WI38 (cell line): ENCODE measurements around the gene PTPN3.
"Not testable (repeated sequence)": the region's sequence is repeated elsewhere in the genome, so short reads cannot be mapped to it uniquely, and the experiment has no call there.

Experiments
- H3K4me3 ChIP-seq: 2 replicates; pipeline ENCODE4 v1.5.1; 2011; ENCODE audit warnings: low read depth, mild to moderate bottlenecking, control low read depth, low read length
- TF ChIP-seq, protein P1 (sequence below): IDR thresholded peaks from 2 replicates; pipeline ENCODE4 v1.5.1; 2012; ENCODE audit warnings: low read depth, mild to moderate bottlenecking, control low read depth, low read length

PTPN3 gene

DNA sequence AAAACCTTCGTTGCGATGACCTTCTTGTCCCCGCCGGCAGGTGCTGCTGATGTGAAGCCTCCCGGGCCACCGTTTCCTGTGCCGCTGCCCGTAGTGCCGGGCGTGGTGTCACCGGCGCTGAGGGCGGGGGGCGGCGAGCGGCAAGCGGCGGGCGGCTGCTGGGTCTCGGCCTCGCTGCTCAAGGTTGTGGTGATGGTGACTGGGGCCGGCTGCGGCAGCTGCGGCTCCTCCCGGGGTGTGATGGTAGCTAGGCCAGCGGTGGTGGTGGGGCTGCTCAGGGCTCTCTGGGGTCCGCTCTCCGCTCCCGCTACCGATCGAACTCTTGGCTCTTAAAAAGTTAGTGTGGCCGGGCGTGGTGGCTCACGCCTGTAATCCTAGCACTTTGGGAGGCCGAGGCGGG is 36.0 kb upstream of the PTPN3 start:
- no peak overlapping the region for H3K4me3 ChIP-seq
- TF ChIP-seq, protein P1, sequence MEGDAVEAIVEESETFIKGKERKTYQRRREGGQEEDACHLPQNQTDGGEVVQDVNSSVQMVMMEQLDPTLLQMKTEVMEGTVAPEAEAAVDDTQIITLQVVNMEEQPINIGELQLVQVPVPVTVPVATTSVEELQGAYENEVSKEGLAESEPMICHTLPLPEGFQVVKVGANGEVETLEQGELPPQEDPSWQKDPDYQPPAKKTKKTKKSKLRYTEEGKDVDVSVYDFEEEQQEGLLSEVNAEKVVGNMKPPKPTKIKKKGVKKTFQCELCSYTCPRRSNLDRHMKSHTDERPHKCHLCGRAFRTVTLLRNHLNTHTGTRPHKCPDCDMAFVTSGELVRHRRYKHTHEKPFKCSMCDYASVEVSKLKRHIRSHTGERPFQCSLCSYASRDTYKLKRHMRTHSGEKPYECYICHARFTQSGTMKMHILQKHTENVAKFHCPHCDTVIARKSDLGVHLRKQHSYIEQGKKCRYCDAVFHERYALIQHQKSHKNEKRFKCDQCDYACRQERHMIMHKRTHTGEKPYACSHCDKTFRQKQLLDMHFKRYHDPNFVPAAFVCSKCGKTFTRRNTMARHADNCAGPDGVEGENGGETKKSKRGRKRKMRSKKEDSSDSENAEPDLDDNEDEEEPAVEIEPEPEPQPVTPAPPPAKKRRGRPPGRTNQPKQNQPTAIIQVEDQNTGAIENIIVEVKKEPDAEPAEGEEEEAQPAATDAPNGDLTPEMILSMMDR, result no peak

DNA sequence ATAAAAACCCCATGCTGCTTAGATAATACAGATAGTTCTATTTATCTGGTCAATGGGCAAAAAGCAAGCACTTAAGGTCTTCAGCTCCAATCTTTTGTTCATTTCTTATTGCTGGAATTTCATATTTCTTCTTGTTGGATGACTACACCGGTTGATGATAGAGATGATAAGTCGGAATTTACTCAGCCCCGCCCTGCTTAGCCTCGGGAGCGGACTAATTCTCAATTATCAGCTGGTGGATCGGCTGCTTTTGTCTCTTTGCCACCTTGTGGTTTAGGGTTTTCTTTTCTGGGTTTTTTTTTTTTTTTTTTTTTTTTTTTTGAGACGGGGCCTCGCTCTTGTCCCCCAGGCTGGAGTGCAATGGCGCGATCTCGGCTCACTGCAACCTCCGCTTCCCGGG is 34.5 kb upstream of the PTPN3 start:
- not testable (repeated sequence) for H3K4me3 ChIP-seq

DNA sequence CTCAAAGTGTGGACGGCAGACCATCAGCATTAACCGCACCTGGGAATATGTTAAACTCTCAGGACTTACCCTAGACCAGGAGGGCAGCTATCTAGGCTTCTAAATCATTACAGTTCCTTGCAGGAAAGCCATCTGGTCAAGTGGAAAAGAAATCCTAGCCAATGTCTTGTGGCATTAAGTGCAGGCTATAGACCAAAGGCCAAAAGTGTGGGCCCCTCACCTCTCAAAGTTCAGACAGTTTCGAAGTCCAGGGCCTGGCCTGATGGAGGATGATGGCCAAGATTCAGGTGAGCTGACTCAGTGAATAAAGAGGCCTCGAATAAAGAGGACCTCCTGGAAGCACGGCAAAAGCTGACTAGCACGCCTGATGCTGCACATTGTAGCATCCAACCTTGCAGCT is 24.0 kb upstream of the PTPN3 start:
- H3K4me3 ChIP-seq, result no peak overlapping the region
- TF ChIP-seq, protein P1, result no peak

DNA sequence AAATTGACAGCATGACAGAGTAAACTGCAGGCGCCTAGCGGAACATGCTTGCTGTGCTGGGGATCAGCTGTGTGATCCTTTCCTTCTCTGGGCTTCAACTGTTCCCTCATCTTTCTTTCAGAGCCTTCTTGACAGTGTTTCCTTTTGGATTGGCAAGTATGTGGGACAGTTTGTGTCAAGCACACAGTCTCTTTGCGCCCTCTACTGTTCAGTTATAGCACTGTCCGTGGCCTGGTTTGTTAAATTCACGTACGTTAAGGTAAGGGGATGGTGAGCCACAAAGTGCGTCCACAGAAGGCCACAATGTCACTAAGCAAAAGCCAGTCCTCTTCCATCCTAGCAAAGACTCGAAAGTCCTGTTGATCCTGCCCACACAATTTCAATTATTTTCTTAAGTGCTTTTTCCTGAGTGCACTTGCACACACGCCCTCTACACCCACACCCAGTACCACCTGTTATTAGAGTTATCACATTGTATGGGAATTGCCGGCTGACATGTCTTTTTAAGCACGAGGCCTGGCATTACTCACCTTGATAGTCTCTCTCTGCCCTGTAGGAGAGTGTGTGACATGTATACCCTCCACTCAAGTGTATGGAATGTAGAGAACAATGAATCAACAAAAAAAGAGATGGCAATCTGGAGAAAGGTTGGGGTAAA is 22.5 kb upstream of the PTPN3 start:
- no peak overlapping the region for H3K4me3 ChIP-seq
- TF ChIP-seq, protein P1, result peak; percentile 94

DNA sequence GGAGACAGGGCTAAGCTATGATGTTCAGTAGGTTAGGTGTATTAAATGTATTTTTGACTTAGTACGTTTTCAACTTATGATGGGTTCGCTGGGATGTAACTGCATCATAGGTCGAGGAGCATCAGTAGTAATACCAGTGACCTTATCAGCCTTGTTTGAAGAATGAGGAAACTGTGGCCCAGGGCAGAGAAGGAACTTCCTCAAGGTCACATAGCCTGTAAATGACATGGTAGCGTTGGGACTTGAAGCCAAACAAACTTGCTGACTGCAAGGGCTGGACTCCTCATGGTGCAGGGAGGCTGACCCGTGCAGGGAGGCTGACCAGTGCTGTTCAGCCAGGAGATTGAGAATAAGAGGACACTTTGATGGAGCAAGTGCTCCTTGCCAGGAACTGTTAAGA is 21.3 kb upstream of the PTPN3 start:
- TF ChIP-seq, protein P1, result no peak
- H3K4me3 ChIP-seq, result no peak overlapping the region

DNA sequence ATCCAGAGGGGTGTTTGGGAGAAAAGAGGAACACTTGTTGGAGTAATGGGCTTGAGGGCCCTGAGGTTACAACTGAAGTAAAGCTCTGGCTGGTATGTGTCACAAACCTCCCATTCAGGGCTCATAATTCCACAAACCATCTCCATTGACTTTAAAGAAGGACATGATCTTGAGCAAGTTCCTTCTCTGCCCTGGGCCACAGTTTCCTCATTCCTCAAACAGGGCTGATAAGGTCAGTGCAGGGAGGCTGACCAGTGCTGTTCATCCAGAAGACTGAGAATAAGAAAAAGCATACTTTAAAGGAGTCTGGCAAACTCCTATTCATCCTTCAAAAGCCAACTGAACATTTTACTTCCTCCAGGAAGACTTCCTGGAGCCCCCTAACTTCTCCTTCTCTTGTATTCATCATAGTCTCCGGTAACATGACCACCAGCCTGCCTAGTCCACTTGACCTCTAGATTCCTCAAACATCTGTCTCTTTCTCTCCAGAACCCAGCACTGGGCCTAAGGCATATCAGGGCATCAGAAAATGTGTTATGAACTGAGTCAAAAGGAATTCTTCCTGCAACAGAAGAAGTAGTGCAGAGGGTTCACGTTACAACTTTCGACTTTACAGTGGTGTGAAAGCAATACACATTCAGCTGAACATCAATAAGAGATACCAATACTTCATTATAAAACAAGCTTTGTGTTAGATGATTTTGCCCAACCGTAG is 20.7 kb upstream of the PTPN3 start:
- no peak overlapping the region for H3K4me3 ChIP-seq
- TF ChIP-seq, protein P1, result no peak

DNA sequence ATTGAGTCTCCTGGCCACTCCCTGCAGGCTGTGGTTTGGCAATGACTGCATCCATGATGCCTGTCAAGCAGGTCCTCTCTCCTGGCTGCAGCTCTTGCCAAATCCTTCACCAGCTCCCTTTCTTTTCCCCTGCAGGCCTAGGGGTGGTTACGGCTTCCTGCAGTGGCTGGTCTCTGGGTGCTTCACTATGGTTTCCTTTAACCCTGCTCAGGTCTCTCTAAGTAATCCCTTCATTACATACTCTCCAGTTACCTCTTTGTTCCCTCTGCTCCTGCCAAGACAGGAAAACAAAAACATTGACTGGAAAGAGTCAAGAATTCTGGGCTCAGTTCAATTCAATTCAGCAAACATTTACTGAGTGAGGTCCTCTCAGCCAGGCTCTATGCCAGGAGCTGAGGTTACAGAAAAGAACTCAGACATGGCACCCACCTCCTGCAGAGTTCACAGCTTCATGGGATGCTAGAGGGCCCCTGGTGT is 19.8 kb upstream of the PTPN3 start:
- H3K4me3 ChIP-seq, result no peak overlapping the region
- TF ChIP-seq, protein P1, result no peak
